SK-N-SH (cell line): ENCODE results near the gene SHB. TPM values are rescaled to one million over a fixed set of nuclear protein-coding genes. Genes with fewer than 3 reads are reported as not detected.

Experiments used
- CTCF ChIA-PET: fragments of 300-600, 350-600 bp; formaldehyde crosslinking; extraction: SDS; loops from one replicate; lab custom pipeline; 2021; lab: Yijun Ruan, JAX
- POLR2A ChIA-PET: fragments of 350-600 bp; sonication (Branson Sonifier 250); formaldehyde crosslinking; extraction: SDS; loops from one replicate; lab custom pipeline; 2020; ENCODE audit warnings: antibody characterized with exemption, inconsistent platforms; lab: Yijun Ruan, JAX
- DNase-seq: peaks from one replicate; pipeline ENCODE4 v3.0.0; 2012
- H2AFZ ChIP-seq: fragments of 200-600 bp; sonication (generic); 2 replicates; pipeline ENCODE4 v1.8.1; 2016; ENCODE audit warnings: antibody characterized with exemption, mild to moderate bottlenecking, low read depth
- H3F3A ChIP-seq: fragments of 200-600 bp; sonication (generic); replicated peaks from 2 replicates; pipeline ENCODE3; 2016; ENCODE audit warnings: antibody characterized with exemption, mild to moderate bottlenecking; ENCODE audit not compliant: insufficient read depth
- H3K27ac ChIP-seq, 2 experiments: fragments of 200-500 bp in 1 of 2; fragments of 200-600 bp in 1 of 2; sonication (Bioruptor generic) in 1 of 2; sonication (generic), shearing (Covaris generic) in 1 of 2; 2 replicates each; pipeline versions ENCODE4 v1.5.1 to v1.6.1; 2014 to 2016; ENCODE audit warnings: low read depth in 2 of 2, inconsistent platforms in 1 of 2, low read length in 1 of 2, mild to moderate bottlenecking in 1 of 2, mixed read lengths in 1 of 2
- H3K27me3 ChIP-seq: fragments of 200-600 bp; sonication (generic), shearing (Covaris generic); 2 replicates; pipeline ENCODE4 v1.6.1; 2016; ENCODE audit warnings: mixed run types; ENCODE audit not compliant: insufficient read depth
- H3K36me3 ChIP-seq, 2 experiments: fragments of 200-500 bp in 1 of 2; fragments of 200-600 bp in 1 of 2; sonication (Bioruptor generic) in 1 of 2; sonication (generic) in 1 of 2; replicated peaks in 1 of 2; 2 replicates each; pipeline versions ENCODE3 to v1.5.1; 2014 to 2016; ENCODE audit warnings: low read length in 1 of 2, mild to moderate bottlenecking in 1 of 2; ENCODE audit not compliant: insufficient read depth in 2 of 2, control insufficient read depth in 1 of 2
- H3K4me1 ChIP-seq, 2 experiments: fragments of 200-500 bp in 1 of 2; fragments of 200-600 bp in 1 of 2; sonication (Bioruptor generic) in 1 of 2; sonication (generic), shearing (Covaris generic) in 1 of 2; 2 replicates each; pipeline versions ENCODE4 v1.5.1 to v1.6.1; 2014 to 2016; ENCODE audit warnings: low read depth in 1 of 2, low read length in 1 of 2, mixed run types in 1 of 2; ENCODE audit not compliant: insufficient read depth in 2 of 2, control insufficient read depth in 1 of 2
- H3K4me2 ChIP-seq: fragments of 200-600 bp; sonication (generic), shearing (Covaris generic); 2 replicates; pipeline ENCODE4 v1.6.1; 2017; ENCODE audit warnings: mixed run types
- H3K4me3 ChIP-seq, 2 experiments: fragments of 200-500 bp in 1 of 2; fragments of 200-600 bp in 1 of 2; sonication (Bioruptor generic) in 1 of 2; sonication (generic), shearing (Covaris generic) in 1 of 2; 2 replicates each; pipeline versions ENCODE4 v1.5.1 to v1.8.1; 2014 to 2016; ENCODE audit warnings: low read depth in 2 of 2, inconsistent platforms in 1 of 2, low read length in 1 of 2, mild to moderate bottlenecking in 1 of 2, mixed read lengths in 1 of 2, moderate library complexity in 1 of 2
- H3K79me2 ChIP-seq: fragments of 200-600 bp; sonication (generic); 2 replicates; pipeline ENCODE4 v1.8.1; 2017; ENCODE audit warnings: mild to moderate bottlenecking; ENCODE audit not compliant: insufficient read depth
- H3K9ac ChIP-seq: fragments of 200-600 bp; sonication (generic); 2 replicates; pipeline ENCODE4 v1.6.1; 2017; ENCODE audit warnings: mixed run types
- H3K9me2 ChIP-seq: fragments of 200-600 bp; sonication (generic); 2 replicates; pipeline ENCODE4 v1.6.1; 2017; ENCODE audit warnings: mixed run types
- H3K9me3 ChIP-seq: fragments of 200-600 bp; sonication (generic); 2 replicates; pipeline ENCODE4 v1.6.1; 2017; ENCODE audit warnings: mixed run types, mild to moderate bottlenecking, moderate library complexity
- H4K20me1 ChIP-seq: fragments of 200-600 bp; sonication (generic); 2 replicates; pipeline ENCODE4 v1.6.1; 2017; ENCODE audit warnings: mild to moderate bottlenecking, mixed run types; ENCODE audit not compliant: insufficient read depth
- CHD2 ChIP-seq: fragments of 150-350 bp; IDR thresholded peaks from 2 replicates; pipeline ENCODE4 v1.6.1; 2018; ENCODE audit warnings: low read length; ENCODE audit not compliant: partially characterized antibody
- GATA2 ChIP-seq: sonication (generic); formaldehyde crosslinking; IDR thresholded peaks from 2 replicates; pipeline ENCODE4 v1.5.0; 2020; ENCODE audit warnings: mild to moderate bottlenecking, missing genetic modification reagents
- RFX5 ChIP-seq: IDR thresholded peaks from 2 replicates; pipeline ENCODE4 v1.6.1; 2012; ENCODE audit warnings: mild to moderate bottlenecking, improper control_type of control experiment, low read length
- SIN3A ChIP-seq: IDR thresholded peaks from 2 replicates; pipeline ENCODE4 v1.6.1; 2012; ENCODE audit warnings: low read depth, mild to moderate bottlenecking, low read length, moderate library complexity, borderline replicate concordance
- SMC3 ChIP-seq: IDR thresholded peaks from 2 replicates; pipeline ENCODE4 v1.6.1; 2012; ENCODE audit warnings: low read depth, low read length, improper control_type of control experiment
- WGBS: methylation state at CpG from one replicate; pipeline ENCODE4 v1.1.6; 2017; ENCODE audit warnings: low lambda C conversion rate; 5-methylcytosine and 5-hydroxymethylcytosine counted together
- polyA plus RNA-seq, 3 experiments: library from polyadenylated mRNA; depleted of rRNA; stranded (reverse); fragments of >200 nt; gene quantifications; 2 replicates each; pipeline ENCODE4 v1.2.3, GENCODE V29; 2012
- TF ChIP-seq, protein P1 (sequence below): IDR thresholded peaks from 2 replicates; pipeline ENCODE4 v1.4.0; 2012; ENCODE audit warnings: low read depth, borderline replicate concordance
- TF ChIP-seq, protein P2 (sequence below): fragments of 150-350 bp; IDR thresholded peaks from 2 replicates; pipeline ENCODE4 v1.6.1; 2016; ENCODE audit warnings: mild to moderate bottlenecking, low read depth, low read length
- TF ChIP-seq, protein P3 (sequence below): fragments of 200-600 bp; sonication (generic); IDR thresholded peaks from 2 replicates; pipeline ENCODE4 v1.6.1; 2017; ENCODE audit warnings: antibody characterized with exemption, mild to moderate bottlenecking, moderate library complexity
- TF ChIP-seq, protein P4 (sequence below): IDR thresholded peaks from 2 replicates; pipeline ENCODE4; 2012
- TF ChIP-seq, protein P5 (sequence below): IDR thresholded peaks from 2 replicates; pipeline ENCODE4 v1.4.0; 2012; ENCODE audit warnings: low read depth, borderline replicate concordance
- TF ChIP-seq, protein P6 (sequence below): fragments of 150-350 bp; IDR thresholded peaks from 2 replicates; pipeline ENCODE4 v1.6.1; 2017; ENCODE audit warnings: antibody characterized with exemption, low read length, low read depth, borderline replicate concordance

Gene SHB
- polyA plus RNA-seq, 1 of the 3 experiments (the other 2 are of a cell fraction): 26.0 TPM

GRCh38 chr9:37919246-37919955, 149.6 kb downstream of the SHB start:
- TF ChIP-seq CHD2 (no peak), GATA2 (CRISPR knock-in tag) (no peak), RFX5 (no peak), SIN3A (no peak), SMC3 (no peak)
- TF ChIP-seq, protein P1, sequence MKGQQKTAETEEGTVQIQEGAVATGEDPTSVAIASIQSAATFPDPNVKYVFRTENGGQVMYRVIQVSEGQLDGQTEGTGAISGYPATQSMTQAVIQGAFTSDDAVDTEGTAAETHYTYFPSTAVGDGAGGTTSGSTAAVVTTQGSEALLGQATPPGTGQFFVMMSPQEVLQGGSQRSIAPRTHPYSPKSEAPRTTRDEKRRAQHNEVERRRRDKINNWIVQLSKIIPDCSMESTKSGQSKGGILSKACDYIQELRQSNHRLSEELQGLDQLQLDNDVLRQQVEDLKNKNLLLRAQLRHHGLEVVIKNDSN: no peak
- TF ChIP-seq, protein P2, sequence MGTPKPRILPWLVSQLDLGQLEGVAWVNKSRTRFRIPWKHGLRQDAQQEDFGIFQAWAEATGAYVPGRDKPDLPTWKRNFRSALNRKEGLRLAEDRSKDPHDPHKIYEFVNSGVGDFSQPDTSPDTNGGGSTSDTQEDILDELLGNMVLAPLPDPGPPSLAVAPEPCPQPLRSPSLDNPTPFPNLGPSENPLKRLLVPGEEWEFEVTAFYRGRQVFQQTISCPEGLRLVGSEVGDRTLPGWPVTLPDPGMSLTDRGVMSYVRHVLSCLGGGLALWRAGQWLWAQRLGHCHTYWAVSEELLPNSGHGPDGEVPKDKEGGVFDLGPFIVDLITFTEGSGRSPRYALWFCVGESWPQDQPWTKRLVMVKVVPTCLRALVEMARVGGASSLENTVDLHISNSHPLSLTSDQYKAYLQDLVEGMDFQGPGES: no peak
- TF ChIP-seq, protein P3, sequence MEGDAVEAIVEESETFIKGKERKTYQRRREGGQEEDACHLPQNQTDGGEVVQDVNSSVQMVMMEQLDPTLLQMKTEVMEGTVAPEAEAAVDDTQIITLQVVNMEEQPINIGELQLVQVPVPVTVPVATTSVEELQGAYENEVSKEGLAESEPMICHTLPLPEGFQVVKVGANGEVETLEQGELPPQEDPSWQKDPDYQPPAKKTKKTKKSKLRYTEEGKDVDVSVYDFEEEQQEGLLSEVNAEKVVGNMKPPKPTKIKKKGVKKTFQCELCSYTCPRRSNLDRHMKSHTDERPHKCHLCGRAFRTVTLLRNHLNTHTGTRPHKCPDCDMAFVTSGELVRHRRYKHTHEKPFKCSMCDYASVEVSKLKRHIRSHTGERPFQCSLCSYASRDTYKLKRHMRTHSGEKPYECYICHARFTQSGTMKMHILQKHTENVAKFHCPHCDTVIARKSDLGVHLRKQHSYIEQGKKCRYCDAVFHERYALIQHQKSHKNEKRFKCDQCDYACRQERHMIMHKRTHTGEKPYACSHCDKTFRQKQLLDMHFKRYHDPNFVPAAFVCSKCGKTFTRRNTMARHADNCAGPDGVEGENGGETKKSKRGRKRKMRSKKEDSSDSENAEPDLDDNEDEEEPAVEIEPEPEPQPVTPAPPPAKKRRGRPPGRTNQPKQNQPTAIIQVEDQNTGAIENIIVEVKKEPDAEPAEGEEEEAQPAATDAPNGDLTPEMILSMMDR: no peak
- TF ChIP-seq, protein P4, sequence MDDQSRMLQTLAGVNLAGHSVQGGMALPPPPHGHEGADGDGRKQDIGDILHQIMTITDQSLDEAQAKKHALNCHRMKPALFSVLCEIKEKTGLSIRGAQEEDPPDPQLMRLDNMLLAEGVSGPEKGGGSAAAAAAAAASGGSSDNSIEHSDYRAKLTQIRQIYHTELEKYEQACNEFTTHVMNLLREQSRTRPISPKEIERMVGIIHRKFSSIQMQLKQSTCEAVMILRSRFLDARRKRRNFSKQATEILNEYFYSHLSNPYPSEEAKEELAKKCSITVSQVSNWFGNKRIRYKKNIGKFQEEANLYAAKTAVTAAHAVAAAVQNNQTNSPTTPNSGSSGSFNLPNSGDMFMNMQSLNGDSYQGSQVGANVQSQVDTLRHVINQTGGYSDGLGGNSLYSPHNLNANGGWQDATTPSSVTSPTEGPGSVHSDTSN: no peak
- H3K4me3 ChIP-seq: no peak overlapping the region
- no peaks in the 10 kb centered on the region for H4K20me1 ChIP-seq
- POLR2A ChIA-PET: no interaction called here
- H2AFZ ChIP-seq: no peak overlapping the region
- no peaks in the 10 kb centered on the region for H3K9me3 ChIP-seq
- peaks cover 27% of the 10 kb centered on the region; the same call in 1 of the 2 replicates for H3K79me2 ChIP-seq
- H3F3A ChIP-seq: peaks cover 12% of the 10 kb centered on the region
- no peaks in the 10 kb centered on the region for H3K27me3 ChIP-seq
- CTCF ChIA-PET: interaction anchor here (1.1 kb wide), 1 partner anchor 169 kb away, joined by 4 read pairs; no protein-coding TSS in a partner anchor
- peaks cover 14 to 53% of the 10 kb centered on the region in 2 experiments for H3K36me3 ChIP-seq
- no peak overlapping the region for H3K27ac ChIP-seq
- H3K9ac ChIP-seq: no peak overlapping the region
- H3K4me1 ChIP-seq: peaks cover 0 to 33% of the 10 kb centered on the region in 2 experiments; a peak in 1 of 4 replicates
- no peak overlapping the region for H3K4me2 ChIP-seq
- DNase-seq: no peak
- no peaks in the 10 kb centered on the region for H3K9me2 ChIP-seq
- WGBS: 97% methylated on average over 12 of the region's 16 CpGs

DNA sequence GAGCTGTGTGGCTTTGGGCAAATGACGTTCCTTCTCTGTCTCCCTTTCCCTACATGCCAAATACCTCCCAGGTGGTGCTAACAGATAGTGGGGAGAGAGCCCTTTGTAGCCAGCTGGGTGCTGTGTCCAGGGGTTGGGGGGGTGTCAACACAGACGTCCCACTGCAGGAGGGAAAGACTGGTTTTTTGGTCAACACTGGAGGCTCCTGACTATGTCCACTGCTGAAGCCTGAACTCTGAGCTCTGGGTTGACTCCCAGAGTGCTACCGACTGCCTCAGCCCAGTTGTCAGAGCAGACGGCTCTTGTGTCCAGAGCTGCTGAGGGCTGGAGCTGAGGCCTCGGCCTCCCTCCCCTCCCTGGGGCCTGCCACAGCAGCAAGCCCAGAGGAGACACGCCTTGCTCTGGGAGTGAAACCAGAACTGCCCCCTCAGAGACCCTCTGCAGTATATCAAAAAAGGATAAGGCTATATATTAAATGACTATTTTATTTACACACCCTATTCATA, 150.3 kb downstream of the SHB start:
- Histone ChIP-seq H3K36me3 (peaks cover 14 to 48% of the 10 kb centered on the region in 2 experiments), H4K20me1 (no peaks in the 10 kb centered on the region), H3K9ac (no peak overlapping the region), H3K27ac (no peak overlapping the region), H3K79me2 (peaks cover 22% of the 10 kb centered on the region; the same call in 1 of the 2 replicates), H3K9me2 (no peaks in the 10 kb centered on the region), H3K4me3 (no peak overlapping the region), H3K27me3 (no peaks in the 10 kb centered on the region), H3K4me1 (peaks cover 5 to 35% of the 10 kb centered on the region in 2 experiments; a peak in 1 of 4 replicates), H2AFZ (no peak overlapping the region), H3F3A (peaks cover 12% of the 10 kb centered on the region), H3K9me3 (no peaks in the 10 kb centered on the region), H3K4me2 (no peak overlapping the region)
- WGBS: 100% methylated on average over 3 of the region's 6 CpGs
- ChIA-PET POLR2A (no interaction called here), CTCF (interaction anchor here (0.5 to 1.1 kb wide), 2 partner anchors 9 to 169 kb away, joined by 3 to 4 read pairs; no protein-coding TSS in a partner anchor)
- TF ChIP-seq, protein P5, sequence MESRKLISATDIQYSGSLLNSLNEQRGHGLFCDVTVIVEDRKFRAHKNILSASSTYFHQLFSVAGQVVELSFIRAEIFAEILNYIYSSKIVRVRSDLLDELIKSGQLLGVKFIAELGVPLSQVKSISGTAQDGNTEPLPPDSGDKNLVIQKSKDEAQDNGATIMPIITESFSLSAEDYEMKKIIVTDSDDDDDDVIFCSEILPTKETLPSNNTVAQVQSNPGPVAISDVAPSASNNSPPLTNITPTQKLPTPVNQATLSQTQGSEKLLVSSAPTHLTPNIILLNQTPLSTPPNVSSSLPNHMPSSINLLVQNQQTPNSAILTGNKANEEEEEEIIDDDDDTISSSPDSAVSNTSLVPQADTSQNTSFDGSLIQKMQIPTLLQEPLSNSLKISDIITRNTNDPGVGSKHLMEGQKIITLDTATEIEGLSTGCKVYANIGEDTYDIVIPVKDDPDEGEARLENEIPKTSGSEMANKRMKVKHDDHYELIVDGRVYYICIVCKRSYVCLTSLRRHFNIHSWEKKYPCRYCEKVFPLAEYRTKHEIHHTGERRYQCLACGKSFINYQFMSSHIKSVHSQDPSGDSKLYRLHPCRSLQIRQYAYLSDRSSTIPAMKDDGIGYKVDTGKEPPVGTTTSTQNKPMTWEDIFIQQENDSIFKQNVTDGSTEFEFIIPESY: no peak
- TF ChIP-seq, protein P6, sequence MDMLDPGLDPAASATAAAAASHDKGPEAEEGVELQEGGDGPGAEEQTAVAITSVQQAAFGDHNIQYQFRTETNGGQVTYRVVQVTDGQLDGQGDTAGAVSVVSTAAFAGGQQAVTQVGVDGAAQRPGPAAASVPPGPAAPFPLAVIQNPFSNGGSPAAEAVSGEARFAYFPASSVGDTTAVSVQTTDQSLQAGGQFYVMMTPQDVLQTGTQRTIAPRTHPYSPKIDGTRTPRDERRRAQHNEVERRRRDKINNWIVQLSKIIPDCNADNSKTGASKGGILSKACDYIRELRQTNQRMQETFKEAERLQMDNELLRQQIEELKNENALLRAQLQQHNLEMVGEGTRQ: no peak
- no peak for TF ChIP-seq GATA2 (CRISPR knock-in tag)
- DNase-seq: no peak
